ENCODE data around the gene SYN1. TPM values are rescaled to one million over a fixed set of nuclear protein-coding genes. Genes with fewer than 3 reads are reported as not detected.

SYN1 gene
- total and polyA plus RNA-seq, 10 donors, result 0.10 to 1.2 (median 0.61) TPM

DNA sequence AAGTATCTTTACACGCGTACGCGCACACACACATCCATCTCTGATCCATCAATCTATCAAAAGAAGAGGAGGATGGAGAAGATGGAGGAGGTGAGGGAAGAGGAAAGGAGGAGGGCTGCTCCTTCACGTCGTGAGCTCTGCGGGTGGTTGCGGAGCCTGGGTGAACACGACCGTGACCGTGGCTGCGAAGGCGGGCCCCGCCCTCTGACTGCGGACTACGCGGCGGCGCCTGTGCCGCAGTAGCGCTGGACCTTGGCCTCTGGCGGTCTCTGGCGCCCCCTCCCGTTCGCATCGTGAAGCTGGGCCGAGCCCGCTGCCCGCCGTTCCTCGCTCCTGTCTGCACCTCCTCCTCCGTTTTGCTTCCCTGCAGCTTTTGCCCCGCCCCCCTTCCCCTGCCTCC lies 96.4 kb downstream of the SYN1 start:
- Histone ChIP-seq H3K9me3 (peaks cover 0 to 19% (median 0%) of the 10 kb centered on the region in 8 donors), H3K27me3 (replicated peaks in 1 of 7) (peaks cover 0 to 4% (median 0%) of the 10 kb centered on the region in 7 donors), H3K4me1 (peaks cover 0 to 10% (median 5%) of the 10 kb centered on the region in 6 donors), H3K4me3 (peak overlapping the region; percentile 28 to 74 (median 46)), H3K27ac (peak overlapping the region in 4 of 8 donors; percentile 8 to 63 (median 42)), H3K36me3 (no peaks in the 10 kb centered on the region)
- intact Hi-C loops (cut with DNase I; ENCODE audit: low total_unique reads), result loop anchor here (10.0 kb wide), 1 partner anchor 328 kb away; the partner anchor contains the start of gene UBA1
- peak; percentile 96 for DNase-seq
- TF ChIP-seq POLR2AphosphoS5 (IDR thresholded peaks at IDR 0.05) (peak; percentile 60 to 84 (median 70)), POLR2A (IDR thresholded peaks at IDR 0.05) (no peak)
- TF ChIP-seq, protein P1, sequence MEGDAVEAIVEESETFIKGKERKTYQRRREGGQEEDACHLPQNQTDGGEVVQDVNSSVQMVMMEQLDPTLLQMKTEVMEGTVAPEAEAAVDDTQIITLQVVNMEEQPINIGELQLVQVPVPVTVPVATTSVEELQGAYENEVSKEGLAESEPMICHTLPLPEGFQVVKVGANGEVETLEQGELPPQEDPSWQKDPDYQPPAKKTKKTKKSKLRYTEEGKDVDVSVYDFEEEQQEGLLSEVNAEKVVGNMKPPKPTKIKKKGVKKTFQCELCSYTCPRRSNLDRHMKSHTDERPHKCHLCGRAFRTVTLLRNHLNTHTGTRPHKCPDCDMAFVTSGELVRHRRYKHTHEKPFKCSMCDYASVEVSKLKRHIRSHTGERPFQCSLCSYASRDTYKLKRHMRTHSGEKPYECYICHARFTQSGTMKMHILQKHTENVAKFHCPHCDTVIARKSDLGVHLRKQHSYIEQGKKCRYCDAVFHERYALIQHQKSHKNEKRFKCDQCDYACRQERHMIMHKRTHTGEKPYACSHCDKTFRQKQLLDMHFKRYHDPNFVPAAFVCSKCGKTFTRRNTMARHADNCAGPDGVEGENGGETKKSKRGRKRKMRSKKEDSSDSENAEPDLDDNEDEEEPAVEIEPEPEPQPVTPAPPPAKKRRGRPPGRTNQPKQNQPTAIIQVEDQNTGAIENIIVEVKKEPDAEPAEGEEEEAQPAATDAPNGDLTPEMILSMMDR (IDR thresholded peaks at IDR 0.05 in 8 of 11, conservative IDR thresholded peaks at IDR 0.05 in 3 of 11), result peak; percentile 72 to 91 (median 84)
- 2 to 34% (median 5%) methylated on average over 16 to 33 of the region's 33 CpGs for WGBS, 5 donors

Small RNA genes within 50 kb of the gene (microRNA-seq; reads per million reads assigned to microRNA genes)
- gene MIR4769, result 0 reads per million in 3 donors

Small RNA genes within 50 kb of the gene (small RNA-seq; reads per million reads assigned to genes)
- gene MIR4769, result 0 to 0.07 (median 0) reads per million in 4 donors

Other genes starting within 250 kb of the SYN1 start
- gene ZNF157, start 249.3 kb downstream of the SYN1 start, total RNA-seq, result 1 to 10 TPM in 1 of 7 donors, under 1 TPM in 6; 0.40 to 1.6 (median 0.49) TPM
- under 1 TPM; 0.16 to 0.33 (median 0.20) TPM for gene ZNF157, start 249.3 kb downstream of the SYN1 start, polyA plus RNA-seq
- 10 to 100 TPM; 10.6 to 17.0 (median 13.5) TPM for gene ZNF41, start 136.6 kb downstream of the SYN1 start, total RNA-seq
- gene ZNF41, start 136.6 kb downstream of the SYN1 start, polyA plus RNA-seq, result 1 to 10 TPM; 2.4 to 3.6 (median 3.2) TPM
- gene ARAF, start 58.7 kb downstream of the SYN1 start, total RNA-seq, result 10 to 100 TPM; 54.9 to 88.8 (median 76.9) TPM
- gene ARAF, start 58.7 kb downstream of the SYN1 start, polyA plus RNA-seq, result 10 to 100 TPM; 32.9 to 97.4 (median 81.6) TPM
- gene TIMP1, start 37.4 kb downstream of the SYN1 start, total RNA-seq, result 100 to 1,000 TPM; 137 to 293 (median 188) TPM
- 100 to 1,000 TPM in 2 of 3 donors, 10 to 100 TPM in 1; 86.8 to 220 (median 180) TPM for gene TIMP1, start 37.4 kb downstream of the SYN1 start, polyA plus RNA-seq
- 100 to 1,000 TPM in 6 of 7 donors, 10 to 100 TPM in 1; 98.2 to 180 (median 117) TPM for gene CFP, start 10.1 kb upstream of the SYN1 start, total RNA-seq
- gene CFP, start 10.1 kb upstream of the SYN1 start, polyA plus RNA-seq, result 10 to 100 TPM; 25.3 to 85.8 (median 57.5) TPM
- 10 to 100 TPM; 25.5 to 50.0 (median 31.1) TPM for gene ELK1, start 30.7 kb upstream of the SYN1 start, total RNA-seq
- 10 to 100 TPM; 10.3 to 23.0 (median 14.5) TPM for gene ELK1, start 30.7 kb upstream of the SYN1 start, polyA plus RNA-seq
- gene UXT, start 39.3 kb upstream of the SYN1 start, total RNA-seq, result 100 to 1,000 TPM in 5 of 7 donors, 10 to 100 TPM in 2; 83.0 to 133 (median 107) TPM
- gene UXT, start 39.3 kb upstream of the SYN1 start, polyA plus RNA-seq, result 100 to 1,000 TPM; 201 to 274 (median 237) TPM
- 10 to 100 TPM; 10.6 to 17.1 (median 13.8) TPM for gene ZNF81, start 217.0 kb upstream of the SYN1 start, total RNA-seq
- 1 to 10 TPM; 1.2 to 2.4 (median 1.3) TPM for gene ZNF81, start 217.0 kb upstream of the SYN1 start, polyA plus RNA-seq